HG03565 (cell line): Measurements from ENCODE around the gene MZT2B.
"Not testable (repeated sequence)": the region's sequence is repeated elsewhere in the genome, so short reads cannot be mapped to it uniquely, and the experiment has no call there.

ENCODE experiments used
- ATAC-seq: cut with Tn5 transposase; IDR thresholded peaks from one replicate; pipeline ENCODE4 v1.9.1; 2021; ENCODE audit warnings: mild to moderate bottlenecking, moderate library complexity; ENCODE audit not compliant: unreplicated experiment

The MZT2B gene, protein sequence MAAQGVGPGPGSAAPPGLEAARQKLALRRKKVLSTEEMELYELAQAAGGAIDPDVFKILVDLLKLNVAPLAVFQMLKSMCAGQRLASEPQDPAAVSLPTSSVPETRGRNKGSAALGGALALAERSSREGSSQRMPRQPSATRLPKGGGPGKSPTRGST

DNA sequence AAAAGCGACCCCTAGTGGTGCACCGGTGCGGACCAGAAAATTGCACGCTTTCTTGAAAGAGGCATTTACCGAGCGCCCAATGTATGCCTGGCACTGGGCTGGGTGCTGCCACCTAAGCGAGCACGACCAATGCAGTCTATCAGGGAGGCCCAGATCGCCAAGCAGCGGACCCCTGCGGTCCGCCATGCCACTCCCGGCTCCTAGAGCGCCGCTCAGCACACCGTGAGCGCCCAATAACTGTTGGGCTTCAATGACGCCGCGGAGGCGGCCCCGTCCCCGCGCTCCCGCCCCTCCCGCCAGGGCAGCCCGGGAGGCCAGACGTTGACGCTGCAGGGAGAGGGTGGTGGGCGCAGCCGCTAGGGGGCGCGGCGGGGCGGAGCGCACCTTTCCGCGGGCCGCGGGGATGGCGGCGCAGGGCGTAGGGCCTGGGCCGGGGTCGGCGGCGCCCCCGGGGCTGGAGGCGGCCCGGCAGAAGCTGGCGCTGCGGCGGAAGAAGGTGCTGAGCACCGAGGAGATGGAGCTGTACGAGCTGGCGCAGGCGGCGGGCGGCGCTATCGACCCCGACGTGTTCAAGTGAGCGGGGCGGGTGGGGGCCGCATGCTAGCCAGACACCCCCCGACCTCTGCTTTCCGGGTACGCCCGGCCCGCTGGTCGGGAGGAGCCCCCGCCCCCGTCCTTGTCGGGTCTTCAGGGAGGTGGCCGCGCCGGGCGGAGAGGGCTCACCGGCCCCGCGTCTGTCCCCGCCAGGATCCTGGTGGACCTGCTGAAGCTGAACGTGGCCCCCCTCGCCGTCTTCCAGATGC, at the start of gene MZT2B:
Gene MZT2B (plus strand): TSS at position 383 of the 803 bp plus-strand sequence. CDS start 21 bp downstream, at position 404.
- peak; percentile 72 for ATAC-seq

- no peak for ATAC-seq
These were observed 46.1 kb upstream of the MZT2B start for GRCh38 chr2:130135692-130136541.

GRCh38 chr2:130136546-130136945, 45.5 kb upstream of the MZT2B start:
- not testable (repeated sequence) for ATAC-seq

DNA sequence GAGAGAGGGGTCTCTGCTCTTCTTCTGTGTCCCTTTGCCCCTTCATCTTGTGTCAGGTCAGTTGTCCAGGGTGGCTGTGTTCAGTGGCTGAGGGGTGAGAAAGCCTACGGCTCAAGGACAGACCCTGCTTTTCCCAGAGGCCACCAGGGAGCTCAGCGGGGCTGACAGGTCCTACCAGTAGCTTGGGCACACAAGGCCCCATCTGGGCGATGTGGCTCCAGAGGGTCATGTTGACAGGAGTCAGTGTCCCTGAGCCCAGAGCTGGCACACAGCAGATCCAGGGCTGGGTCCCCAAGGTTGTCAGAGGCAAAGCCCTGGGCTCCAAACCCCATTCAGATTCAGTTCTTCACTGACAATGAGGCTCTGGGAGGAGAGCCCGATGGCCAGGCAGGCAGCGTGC, 44.9 kb upstream of the MZT2B start:
- ATAC-seq: not testable (repeated sequence)

DNA sequence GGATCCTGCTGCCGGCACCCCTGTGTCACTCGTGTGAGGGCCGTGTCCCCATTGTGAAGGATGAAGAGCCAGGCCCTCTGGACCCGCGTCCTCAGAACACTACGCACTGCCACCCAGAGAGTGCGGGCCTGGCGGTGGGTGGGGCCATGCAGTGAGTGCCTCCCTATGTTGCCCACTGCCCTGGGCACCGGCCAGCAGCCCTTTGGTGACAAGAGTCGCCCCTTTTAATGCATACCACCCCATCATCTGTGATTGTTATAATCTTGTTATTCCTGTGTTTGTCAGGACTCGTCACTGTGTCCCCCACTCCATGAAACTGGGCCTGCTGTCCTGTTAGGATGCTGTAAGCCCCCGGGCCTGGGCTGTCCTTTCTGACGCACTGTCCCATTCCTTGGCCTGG, 43.7 kb upstream of the MZT2B start:
- ATAC-seq: not testable (repeated sequence)

DNA sequence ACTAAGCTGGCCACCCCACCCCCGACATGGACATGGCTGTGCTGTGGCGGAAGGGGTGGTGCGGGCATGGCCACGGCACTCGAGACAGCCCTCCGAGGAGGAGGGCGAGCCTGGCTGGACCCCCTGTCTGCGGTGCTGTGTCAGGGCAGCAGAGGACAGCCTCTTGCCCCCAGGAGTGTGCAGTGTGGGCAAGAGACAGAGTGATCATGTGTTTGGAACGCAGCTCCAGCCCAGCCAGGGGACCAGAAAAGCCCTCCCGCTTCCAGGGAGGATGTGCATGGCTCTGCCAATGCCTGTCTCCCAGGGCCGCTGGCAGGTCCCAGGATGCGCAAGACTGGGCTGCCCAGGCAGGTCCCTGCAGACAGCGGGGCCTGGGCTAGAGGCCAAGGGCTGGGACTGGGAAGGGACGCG, 43.2 kb upstream of the MZT2B start:
- ATAC-seq: not testable (repeated sequence)

DNA sequence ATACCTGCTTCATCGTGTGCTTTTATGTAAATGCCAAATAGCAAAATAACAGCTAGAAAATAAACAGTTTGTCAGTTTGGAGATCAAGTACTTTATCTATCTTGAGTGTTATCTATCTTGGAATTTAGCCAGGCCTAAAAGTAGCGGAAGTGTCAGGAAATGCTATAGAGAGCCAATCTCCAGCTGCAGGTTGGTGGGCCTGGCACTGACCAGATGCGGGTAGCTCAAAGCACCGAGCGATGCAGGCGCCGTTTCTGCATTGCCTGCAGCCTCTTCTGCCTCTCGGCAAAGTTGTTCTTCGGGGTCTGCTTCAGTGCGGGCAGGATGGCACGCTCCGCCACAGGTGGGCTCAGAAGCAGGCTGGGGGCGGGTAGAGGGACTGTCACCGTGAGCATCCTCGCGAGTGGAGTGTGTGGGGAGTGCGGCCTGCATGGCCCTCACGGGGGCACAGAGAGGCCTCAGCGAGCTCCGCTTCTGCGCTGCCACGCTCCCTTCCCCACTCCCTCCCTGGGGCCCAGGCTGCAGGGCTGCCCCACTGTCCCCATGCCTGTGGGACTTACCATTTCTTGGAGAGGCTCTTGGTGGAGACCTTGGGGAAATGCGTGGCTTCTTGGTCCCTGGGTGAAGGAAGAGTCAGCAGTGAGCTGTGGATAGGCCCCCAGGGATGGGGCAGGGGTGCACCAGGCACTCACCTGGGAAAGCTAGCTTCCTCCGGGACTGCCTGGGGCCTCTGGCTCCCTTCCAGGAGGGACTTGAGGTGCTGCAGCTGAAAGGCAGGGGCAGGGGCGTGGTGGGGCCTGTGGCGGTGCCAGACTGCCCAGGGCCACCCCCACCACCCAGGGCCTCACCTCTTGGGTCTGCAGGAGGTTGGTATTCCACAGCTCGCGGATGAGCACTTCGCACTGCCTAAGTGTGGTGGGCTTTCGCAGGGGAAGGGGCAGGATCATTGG, 42.5 kb upstream of the MZT2B start:
- ATAC-seq: not testable (repeated sequence)

- ATAC-seq: not testable (repeated sequence)
These were observed 41.5 kb upstream of the MZT2B start for GRCh38 chr2:130140516-130140915.

- ATAC-seq: not testable (repeated sequence)
These were observed 41.1 kb upstream of the MZT2B start for GRCh38 chr2:130141002-130141401.

DNA sequence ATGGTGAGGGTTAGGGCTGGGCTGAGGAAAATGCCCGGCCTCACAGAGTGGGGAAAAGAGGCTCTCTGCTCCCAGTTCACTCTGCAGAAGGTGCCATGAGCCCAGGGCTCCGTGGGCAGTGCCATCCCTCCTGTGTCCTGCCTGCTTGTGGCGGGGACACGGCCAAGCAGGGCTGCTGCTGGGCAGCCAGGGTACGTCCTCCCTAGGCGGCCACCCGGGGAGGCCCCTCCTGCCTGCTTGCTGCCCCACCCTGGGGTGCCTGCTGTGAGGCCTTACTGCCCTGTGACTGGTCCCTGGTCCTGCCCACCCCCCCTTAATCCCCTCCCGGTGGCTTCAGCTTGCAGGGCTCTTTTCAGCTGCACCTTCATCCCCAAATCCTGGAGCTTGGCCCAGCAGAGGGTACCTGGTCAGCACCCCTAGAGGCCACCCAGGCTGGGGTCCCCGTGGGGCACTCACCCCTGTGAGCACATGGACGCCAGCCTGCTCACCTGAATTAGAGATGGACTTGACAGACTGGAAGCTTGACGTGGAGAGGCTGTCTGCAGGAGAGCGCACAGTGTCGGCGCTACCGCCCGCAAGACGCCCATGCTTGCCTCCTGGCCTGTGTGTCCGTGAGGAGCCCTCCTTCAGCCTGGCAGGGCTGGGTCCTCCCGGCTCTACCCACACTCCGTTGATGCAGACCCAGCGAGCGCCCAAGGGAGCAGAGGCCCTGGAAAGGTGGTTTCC, 40.3 kb upstream of the MZT2B start:
- not testable (repeated sequence) for ATAC-seq

DNA sequence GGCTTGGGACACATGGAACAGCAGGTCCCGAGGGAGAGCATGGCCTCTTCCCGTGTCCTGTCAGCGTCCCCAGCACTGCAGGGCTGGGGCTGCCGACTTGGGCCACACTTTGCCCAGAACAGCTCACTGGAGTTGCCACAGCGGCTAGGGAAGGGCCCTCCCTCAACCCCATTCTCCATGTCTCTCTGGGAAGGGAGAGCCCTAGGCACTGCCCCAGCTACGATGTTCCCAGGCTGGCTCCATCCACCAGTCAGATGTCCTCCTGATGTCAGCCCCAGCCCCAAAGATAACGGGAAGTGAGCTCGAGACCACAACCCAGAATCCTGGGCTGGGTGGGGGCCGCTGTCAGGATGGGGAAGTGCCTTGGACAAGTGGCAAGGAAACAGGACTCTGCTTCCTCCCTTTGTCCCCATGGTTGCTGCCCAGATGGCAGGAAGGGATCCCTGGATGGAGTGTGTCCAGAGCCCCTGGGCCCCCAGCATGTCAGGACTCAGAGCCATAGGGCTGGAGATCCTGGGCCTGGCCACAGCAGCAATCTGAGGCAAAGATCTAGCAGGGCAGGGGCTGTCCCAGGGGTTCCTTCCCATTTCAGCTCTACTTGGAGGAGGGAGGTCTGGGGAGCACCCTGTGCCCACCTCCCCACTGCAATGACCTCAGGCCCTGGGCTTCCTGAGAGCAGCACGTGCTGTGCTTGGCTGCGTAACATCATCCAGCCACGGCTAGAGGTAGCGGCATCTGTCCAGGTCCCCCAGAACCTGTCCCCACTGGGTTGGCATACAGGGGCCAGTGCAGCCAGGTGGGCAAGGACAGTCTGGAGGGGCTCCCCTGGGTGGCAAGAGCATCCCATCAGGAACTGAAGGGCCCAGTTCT, 39.4 kb upstream of the MZT2B start:
- not testable (repeated sequence) for ATAC-seq

DNA sequence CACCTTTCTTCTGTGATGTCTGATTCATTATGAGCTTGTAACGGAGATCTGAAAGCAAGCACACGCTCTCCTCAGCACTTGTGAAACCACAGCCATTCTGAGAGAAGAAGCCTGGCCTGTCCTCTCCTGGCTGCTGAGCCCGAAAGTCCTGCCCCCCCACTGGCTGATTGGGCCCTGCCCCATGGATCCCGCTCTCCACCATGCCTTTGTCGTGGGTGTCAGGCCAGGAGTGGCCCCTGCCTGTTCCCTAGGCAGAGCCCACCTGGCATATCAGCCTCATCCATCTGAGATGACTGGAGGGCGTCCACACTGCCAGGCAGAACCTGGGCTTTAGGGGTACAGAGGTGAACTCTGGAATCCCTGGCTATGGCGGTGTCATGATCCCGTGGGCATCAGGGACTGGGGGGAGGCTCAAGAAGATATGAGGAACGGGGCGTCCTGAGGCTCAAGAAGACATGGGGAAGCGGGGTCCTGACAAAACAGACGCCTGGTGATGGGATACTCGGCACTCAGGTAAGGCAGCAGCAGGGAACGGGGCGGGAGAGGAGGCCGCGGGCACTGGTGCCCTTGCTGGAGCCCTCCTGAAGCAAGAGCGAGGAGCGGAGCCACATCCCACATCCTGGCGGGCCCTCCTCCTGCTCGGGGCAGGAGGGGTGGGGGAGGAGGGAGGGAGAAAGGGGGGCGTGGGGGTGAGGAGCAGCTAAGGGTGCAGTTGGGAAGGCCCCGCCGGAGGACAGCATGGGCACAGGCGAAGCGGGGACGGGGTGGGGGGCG, 38.6 kb upstream of the MZT2B start:
- ATAC-seq: not testable (repeated sequence)

DNA sequence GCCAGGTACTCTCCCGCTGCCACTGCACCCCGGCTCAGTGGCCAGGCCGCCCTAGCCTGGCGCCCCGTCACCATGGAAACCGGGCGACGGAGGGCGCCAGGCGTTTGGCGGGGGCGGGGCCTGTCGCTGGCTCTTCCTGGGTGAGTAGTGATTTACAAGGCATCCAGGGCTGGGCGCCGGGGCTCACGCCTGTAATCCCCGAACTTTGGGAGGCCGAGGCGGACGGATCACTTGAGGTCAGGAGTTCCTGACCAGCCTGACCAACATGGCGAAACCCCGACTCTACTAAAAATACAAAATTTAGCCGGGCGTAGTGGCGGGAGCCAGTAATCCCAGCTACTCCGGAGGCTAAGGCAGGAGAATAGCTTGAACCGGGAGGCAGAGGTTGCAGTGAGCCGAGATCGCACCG, 37.1 kb upstream of the MZT2B start, which contains the start of gene CCDC74B:
Gene CCDC74B (minus strand): TSS at position 107 of the 409 bp plus-strand sequence. CDS start 116 bp downstream, outside the sequence.
- peak; percentile 92 for ATAC-seq

GRCh38 chr2:130148515-130148914, 33.5 kb upstream of the MZT2B start:
- ATAC-seq: not testable (repeated sequence)

- no peak for ATAC-seq
These were observed 31.6 kb upstream of the MZT2B start for GRCh38 chr2:130150181-130151144.

DNA sequence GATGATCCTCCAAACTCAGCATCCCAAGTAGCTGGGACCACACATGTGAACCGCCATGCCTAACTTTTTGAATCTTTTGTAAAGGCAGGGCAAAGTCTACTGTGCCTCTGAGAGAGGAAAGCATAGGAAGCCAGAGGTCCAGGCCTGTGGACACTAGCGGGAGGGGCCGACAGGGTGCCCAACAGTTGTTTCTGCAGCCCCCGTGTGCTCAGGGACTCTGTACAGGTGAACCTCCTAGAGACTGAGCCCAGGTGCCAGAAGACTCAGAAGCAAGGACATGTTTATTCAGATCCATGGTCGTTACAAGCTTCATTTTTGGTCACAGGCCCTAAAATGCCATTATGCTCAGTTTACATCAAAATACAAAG, 30.9 kb upstream of the MZT2B start:
- not testable (repeated sequence) for ATAC-seq
